ENCODE measurements around the gene ASTN2. TPM values are rescaled to one million over a fixed set of nuclear protein-coding genes. Genes with fewer than 3 reads are reported as not detected.

The ASTN2 gene
- total and polyA plus RNA-seq, 9 of the 15 experiments (the other 6 are each of a cell fraction or from before 2014, with no cell fraction given): 0.56 to 3.5 (median 1.9) TPM

DNA sequence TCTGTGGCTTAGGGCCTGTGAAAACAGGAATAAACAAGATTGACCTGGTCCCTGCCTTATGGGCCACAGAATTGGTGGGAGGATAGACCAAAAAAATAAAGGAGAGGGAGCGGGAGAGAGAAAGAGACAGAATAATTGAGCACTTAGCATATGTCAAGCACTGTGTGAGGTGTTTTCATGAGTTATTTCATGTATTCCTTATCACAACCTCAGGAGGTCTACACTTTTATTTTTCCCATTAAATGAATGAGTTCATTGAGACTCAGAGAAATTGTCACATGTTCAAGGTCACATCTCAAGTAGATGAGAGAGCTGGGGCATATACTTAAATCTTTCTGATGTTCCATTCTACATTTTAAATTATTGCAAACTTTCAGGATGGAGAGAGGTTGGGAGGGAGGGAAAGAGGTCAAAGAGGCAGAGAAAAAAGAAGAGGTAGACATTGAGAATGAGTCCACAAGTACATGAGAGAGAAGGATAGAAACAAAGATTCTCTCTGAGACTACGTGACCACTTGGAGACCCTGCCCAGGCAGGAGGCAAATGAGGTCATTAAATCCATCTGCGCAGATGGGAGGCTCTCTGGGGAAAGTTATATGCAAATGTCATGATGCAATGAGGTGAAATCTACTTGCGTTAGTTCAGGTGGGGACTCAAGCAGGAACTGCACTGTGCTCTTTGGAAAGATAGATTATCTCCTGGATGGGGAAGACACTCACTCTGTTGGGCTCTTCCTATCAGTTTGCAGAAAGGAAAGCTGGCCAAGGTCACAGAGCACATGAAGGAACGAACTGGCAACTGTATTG lies 1019.8 kb downstream of the ASTN2 start (continued):
- TF ChIP-seq CUX1 (CRISPR knock-in tag; IDR thresholded peaks at IDR 0.05) (no peak), MEF2A (IDR thresholded peaks at IDR 0.05; ENCODE audit: control insufficient read depth, low read depth, low read length) (no peak), XRCC3 (IDR thresholded peaks at IDR 0.05) (no peak), SFPQ (IDR thresholded peaks at IDR 0.05; ENCODE audit: low read depth, low read length) (no peak), WHSC1 (IDR thresholded peaks at IDR 0.05; ENCODE audit: low read length) (no peak), BHLHE40 (IDR thresholded peaks at IDR 0.05; ENCODE audit: low read length) (no peak), SIX5 (IDR thresholded peaks at IDR 0.05; ENCODE audit: borderline replicate concordance in 1 of 2, insufficient read depth in 1 of 2, low read depth in 1 of 2, low read length in 2 of 2) (no peak), ZNF140 (CRISPR knock-in tag; IDR thresholded peaks at IDR 0.05) (no peak), ARHGAP35 (IDR thresholded peaks at IDR 0.05; ENCODE audit: partially characterized antibody) (no peak), GABPB2 (CRISPR knock-in tag; conservative IDR thresholded peaks at IDR 0.05) (no peak), MXD1 (CRISPR knock-in tag; IDR thresholded peaks at IDR 0.05; ENCODE audit: borderline replicate concordance, poor library complexity, severe bottlenecking) (no peak), KDM4B (IDR thresholded peaks at IDR 0.05; ENCODE audit: borderline replicate concordance in 2 of 2, low read depth in 1 of 2) (no peak), NFE2L1 (tag; IDR thresholded peaks at IDR 0.05; ENCODE audit: borderline replicate concordance, low read depth) (no peak), PURB (CRISPR knock-in tag; IDR thresholded peaks at IDR 0.05; ENCODE audit: low read depth) (no peak), ZNF785 (CRISPR knock-in tag; IDR thresholded peaks at IDR 0.05) (no peak)
- TF ChIP-seq, protein P1, sequence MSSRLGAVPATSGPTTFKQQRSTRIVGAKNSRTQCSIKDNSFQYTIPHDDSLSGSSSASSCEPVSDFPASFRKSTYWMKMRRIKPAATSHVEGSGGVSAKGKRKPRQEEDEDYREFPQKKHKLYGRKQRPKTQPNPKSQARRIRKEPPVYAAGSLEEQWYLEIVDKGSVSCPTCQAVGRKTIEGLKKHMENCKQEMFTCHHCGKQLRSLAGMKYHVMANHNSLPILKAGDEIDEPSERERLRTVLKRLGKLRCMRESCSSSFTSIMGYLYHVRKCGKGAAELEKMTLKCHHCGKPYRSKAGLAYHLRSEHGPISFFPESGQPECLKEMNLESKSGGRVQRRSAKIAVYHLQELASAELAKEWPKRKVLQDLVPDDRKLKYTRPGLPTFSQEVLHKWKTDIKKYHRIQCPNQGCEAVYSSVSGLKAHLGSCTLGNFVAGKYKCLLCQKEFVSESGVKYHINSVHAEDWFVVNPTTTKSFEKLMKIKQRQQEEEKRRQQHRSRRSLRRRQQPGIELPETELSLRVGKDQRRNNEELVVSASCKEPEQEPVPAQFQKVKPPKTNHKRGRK (tag; IDR thresholded peaks at IDR 0.05): no peak

Data from K562 (cell line).